WTC11 (cell line): ENCODE measurements around the gene NDRG4.

ENCODE experiments used
- CREB1 ChIP-seq: sonication (generic); formaldehyde crosslinking; IDR thresholded peaks from 2 replicates; pipeline ENCODE4 v1.8.0; 2023; ENCODE audit warnings: mild to moderate bottlenecking, missing genetic modification reagents
- CTCF ChIP-seq: fragments of 200-600 bp; IDR thresholded peaks from 2 replicates; pipeline ENCODE4 v1.8.0; 2022; ENCODE audit warnings: antibody characterized with exemption
- NR2C2 ChIP-seq: sonication (generic); formaldehyde crosslinking; IDR thresholded peaks from 2 replicates; pipeline ENCODE4 v1.8.0; 2022; ENCODE audit warnings: mild to moderate bottlenecking, missing genetic modification reagents
- ZNF281 ChIP-seq: sonication (generic); formaldehyde crosslinking; IDR thresholded peaks from 2 replicates; pipeline ENCODE4 v1.8.0; 2023; ENCODE audit warnings: mild to moderate bottlenecking, missing genetic modification reagents

GRCh38 chr16:58464047-58464915 lies 35.7 kb upstream of the NDRG4 start:
- no peak for TF ChIP-seq CREB1 (CRISPR knock-in tag)
- TF ChIP-seq ZNF281, result no peak
- no peak for TF ChIP-seq CTCF
- TF ChIP-seq NR2C2 (CRISPR knock-in tag), result no peak
